GM12875 (cell line): Measurements from ENCODE around the gene MEIG1.
"Not testable (repeated sequence)": the region's sequence is repeated elsewhere in the genome, so short reads cannot be mapped to it uniquely, and the experiment has no call there.

Experiments used
- H3K4me3 ChIP-seq: one replicate; pipeline ENCODE4 v1.5.1; 2011; ENCODE audit warnings: low read depth, low read length, control low read depth
- CTCF ChIP-seq: IDR thresholded peaks from 2 replicates; pipeline ENCODE4 v1.5.1; 2011; ENCODE audit warnings: low read depth, mild to moderate bottlenecking, control low read depth, inconsistent platforms, low read length, moderate library complexity, borderline replicate concordance; ENCODE audit not compliant: insufficient read depth

Gene MEIG1

DNA sequence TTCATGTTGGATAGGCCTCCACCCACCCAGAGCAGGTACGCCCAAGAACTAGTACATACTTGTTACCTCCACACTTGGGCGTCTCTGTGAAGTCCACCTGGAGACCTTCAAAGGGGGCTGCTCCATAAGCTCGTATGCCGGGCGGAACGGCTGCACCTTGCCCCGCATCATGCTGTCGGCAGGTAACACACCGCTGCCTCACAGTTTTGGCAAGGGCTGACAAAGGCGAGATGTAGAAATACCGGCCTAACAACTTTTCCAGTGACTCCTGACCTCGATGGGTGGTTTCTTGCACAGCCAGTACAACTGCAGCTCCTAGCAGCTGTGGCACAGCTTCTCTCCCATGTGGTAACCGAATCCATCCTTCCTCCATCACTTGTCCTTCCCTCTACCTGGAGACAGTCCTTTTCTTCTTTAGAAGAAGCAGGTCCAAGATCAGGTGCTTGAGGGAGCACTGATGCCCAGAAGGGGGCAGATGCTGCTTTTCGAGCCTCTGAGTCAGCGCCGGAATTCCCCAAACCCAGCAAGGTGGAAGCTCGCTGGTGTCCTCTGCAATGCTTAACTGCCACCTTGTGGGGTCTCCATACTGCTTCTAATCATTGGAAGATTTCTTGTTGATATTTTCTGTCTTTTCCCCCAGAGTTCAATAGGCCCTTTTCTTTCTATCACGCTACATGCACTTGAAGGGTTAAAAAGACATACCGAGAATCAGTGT is 32.0 kb downstream of the MEIG1 start:
- TF ChIP-seq CTCF = peak; percentile 36; the same call in 1 of the 2 replicates
- H3K4me3 ChIP-seq = not testable (repeated sequence)

DNA sequence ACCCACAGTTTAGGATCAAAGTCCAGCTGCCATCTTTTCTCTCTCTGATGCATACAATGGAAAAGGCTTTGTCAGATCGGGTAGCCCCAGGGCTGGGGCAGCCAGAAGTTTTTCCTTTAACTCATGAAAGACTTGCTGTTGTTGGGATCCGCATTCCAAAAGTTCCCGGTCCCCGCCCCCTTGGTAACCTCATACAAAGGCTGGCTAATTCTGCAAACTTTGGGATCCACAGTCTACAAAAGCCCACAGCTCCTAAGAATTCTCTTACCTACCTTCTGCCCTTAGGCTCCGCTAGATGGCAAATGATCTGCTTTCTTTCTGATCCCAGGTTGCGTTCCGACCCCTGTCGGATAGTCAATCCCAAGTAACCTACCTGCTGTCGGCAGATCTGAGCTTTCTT is 33.1 kb downstream of the MEIG1 start:
- H3K4me3 ChIP-seq = not testable (repeated sequence)

DNA sequence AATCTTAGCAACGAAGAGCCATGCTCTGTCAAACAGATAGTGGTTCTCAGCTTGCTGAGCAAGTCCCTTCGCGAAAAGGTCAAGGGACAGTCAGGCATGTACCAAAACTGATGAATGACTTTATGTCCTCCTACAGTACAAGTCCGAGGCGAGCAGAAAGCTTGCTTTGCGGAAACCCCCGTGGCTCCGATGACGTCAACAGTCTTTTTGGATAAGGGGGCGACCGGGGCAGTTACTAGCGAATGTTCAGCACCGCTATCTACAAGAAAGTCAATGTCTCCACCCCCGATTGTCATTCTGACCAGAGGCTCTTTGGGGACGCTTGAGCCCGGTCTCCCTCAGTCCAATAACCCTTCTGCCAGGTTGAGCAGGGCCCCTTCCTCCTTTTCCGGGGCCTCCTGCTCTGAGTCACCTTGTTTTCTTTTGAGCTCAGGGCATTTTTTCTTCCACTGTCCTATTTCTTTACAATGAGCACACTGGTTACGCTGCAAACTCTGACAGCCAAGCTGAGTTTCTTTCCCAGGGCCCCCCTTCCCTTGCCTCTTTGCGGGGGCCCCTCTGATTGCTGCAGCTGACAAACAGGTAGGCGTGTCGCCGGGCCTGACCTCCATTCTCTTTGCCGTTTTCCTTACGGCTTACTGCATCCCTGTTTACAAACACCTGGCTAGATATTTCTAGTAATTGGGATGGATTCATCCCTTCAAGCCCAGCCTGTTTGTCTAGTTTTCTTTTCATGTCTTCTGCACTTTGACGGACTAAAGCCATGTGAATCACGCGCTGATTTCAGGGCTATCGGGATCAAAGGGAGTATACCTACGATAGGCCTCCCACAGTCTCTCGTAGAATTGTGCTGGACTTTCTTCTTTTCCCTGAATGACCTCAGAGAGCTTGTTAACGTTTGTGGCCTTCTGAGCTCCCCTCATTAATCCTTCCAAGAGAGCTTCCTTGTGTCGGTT is 34.6 kb downstream of the MEIG1 start:
- H3K4me3 ChIP-seq = not testable (repeated sequence)

GRCh38 chr10:14995964-14996565 is 36.9 kb downstream of the MEIG1 start:
- no peak for TF ChIP-seq CTCF
- H3K4me3 ChIP-seq = no peak overlapping the region

GRCh38 chr10:15013530-15013929 is 54.3 kb downstream of the MEIG1 start:
- not testable (repeated sequence) for H3K4me3 ChIP-seq

- H3K4me3 ChIP-seq = no peak overlapping the region
- TF ChIP-seq CTCF = no peak
These were observed 56.3 kb downstream of the MEIG1 start for GRCh38 chr10:15015451-15015850.

DNA sequence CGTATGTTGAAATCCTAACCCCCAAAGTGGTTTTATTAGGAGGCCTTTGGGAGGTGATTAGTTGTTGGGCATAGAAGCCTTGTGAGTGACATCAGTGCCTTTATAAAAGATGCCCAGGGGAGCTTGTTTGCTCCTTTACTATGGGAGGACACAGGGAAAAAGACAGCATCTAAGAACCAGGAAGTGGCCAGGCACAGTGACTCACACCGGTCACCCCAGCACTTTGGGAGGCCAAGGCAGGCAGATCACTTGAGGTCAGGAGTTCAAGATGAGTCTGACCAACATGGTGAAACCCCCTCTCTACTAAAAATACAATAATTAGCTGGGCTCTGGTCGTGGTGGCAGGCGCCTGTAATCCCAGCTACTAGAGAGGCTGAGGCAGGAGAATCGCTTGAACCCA is 61.8 kb downstream of the MEIG1 start:
- not testable (repeated sequence) for H3K4me3 ChIP-seq
